Glutamatergic neuron (in vitro differentiated cells): ENCODE data around the gene COL4A6. TPM values are rescaled to one million over a fixed set of nuclear protein-coding genes. Genes with fewer than 3 reads are reported as not detected.

ENCODE experiments used
- DNase-seq: peaks from one replicate; pipeline ENCODE4 v3.0.0; 2022
- H3K27ac Mint-ChIP-seq: one replicate; pipeline ENCODE4 v1.8.0; 2020; ENCODE audit warnings: mild to moderate bottlenecking, mixed read lengths, inconsistent platforms; ENCODE audit not compliant: unreplicated experiment
- H3K27me3 Mint-ChIP-seq: one replicate; pipeline ENCODE4 v1.8.0; 2020; ENCODE audit warnings: mild to moderate bottlenecking, moderate library complexity, mixed read lengths, inconsistent platforms; ENCODE audit not compliant: unreplicated experiment
- H3K36me3 Mint-ChIP-seq: one replicate; pipeline ENCODE4 v1.8.0; 2020; ENCODE audit warnings: mild to moderate bottlenecking, mixed read lengths, inconsistent platforms; ENCODE audit not compliant: unreplicated experiment
- H3K4me1 Mint-ChIP-seq: one replicate; pipeline ENCODE4 v1.8.0; 2020; ENCODE audit warnings: mild to moderate bottlenecking, low read depth, mixed read lengths, inconsistent platforms; ENCODE audit not compliant: unreplicated experiment
- H3K4me3 Mint-ChIP-seq: one replicate; pipeline ENCODE4 v1.8.0; 2020; ENCODE audit warnings: mild to moderate bottlenecking, mixed read lengths, inconsistent platforms; ENCODE audit not compliant: unreplicated experiment
- H3K9me3 Mint-ChIP-seq: one replicate; pipeline ENCODE4 v1.8.0; 2020; ENCODE audit warnings: mild to moderate bottlenecking, moderate library complexity, mixed read lengths, inconsistent platforms; ENCODE audit not compliant: unreplicated experiment
- CTCF ChIP-seq: fragments of 200-600 bp; sonication (generic); IDR thresholded peaks from one replicate; pipeline ENCODE4 v1.5.0; 2021; ENCODE audit not compliant: partially characterized antibody, unreplicated experiment
- total RNA-seq: library from RNA; stranded (reverse); fragmentation: NEBNext Ultra II Directional; extraction: Animal tissue kit (Norgen Biotek cat#: 25700); gene quantifications from one replicate; pipeline ENCODE4 v1.2.1, GENCODE V29; 2021; ENCODE audit not compliant: unreplicated experiment

COL4A6 gene
- total RNA-seq, 1 donor from 2014 or later: 0.05 TPM

GRCh38 chrX:108221301-108221864 lies 216.8 kb downstream of the COL4A6 start:
- DNase-seq: no peak
- Mint-ChIP-seq H3K4me1 (peaks cover 23% of the 10 kb centered on the region), H3K27ac (no peak overlapping the region), H3K9me3 (peaks cover 14% of the 10 kb centered on the region), H3K36me3 (no peaks in the 10 kb centered on the region), H3K4me3 (no peak overlapping the region), H3K27me3 (no peaks in the 10 kb centered on the region)
- TF ChIP-seq CTCF: no peak

GRCh38 chrX:108219949-108220601 lies 218.1 kb downstream of the COL4A6 start:
- no peak for DNase-seq
- Mint-ChIP-seq H3K27me3 (no peaks in the 10 kb centered on the region), H3K4me1 (peaks cover 19% of the 10 kb centered on the region), H3K36me3 (no peaks in the 10 kb centered on the region), H3K4me3 (no peak overlapping the region), H3K9me3 (peaks cover 10% of the 10 kb centered on the region), H3K27ac (no peak overlapping the region)
- no peak for TF ChIP-seq CTCF

GRCh38 chrX:108217876-108218275 lies 220.3 kb downstream of the COL4A6 start:
- H3K36me3 Mint-ChIP-seq: no peaks in the 10 kb centered on the region

GRCh38 chrX:108216919-108217571 lies 221.2 kb downstream of the COL4A6 start:
- no peaks in the 10 kb centered on the region for H3K27me3 Mint-ChIP-seq
- H3K27ac Mint-ChIP-seq: no peak overlapping the region
- H3K36me3 Mint-ChIP-seq: no peaks in the 10 kb centered on the region
- no peak overlapping the region for H3K4me3 Mint-ChIP-seq
- DNase-seq: no peak
- H3K9me3 Mint-ChIP-seq: peaks cover 2% of the 10 kb centered on the region
- peaks cover 9% of the 10 kb centered on the region for H3K4me1 Mint-ChIP-seq
- TF ChIP-seq CTCF: no peak

More at GRCh38 chrX:108217876-108218275, 220.3 kb downstream of the COL4A6 start:
- H3K9me3 Mint-ChIP-seq: peaks cover 2% of the 10 kb centered on the region
- no peaks in the 10 kb centered on the region for H3K27me3 Mint-ChIP-seq
- no peak overlapping the region for H3K4me3 Mint-ChIP-seq
- H3K4me1 Mint-ChIP-seq: peaks cover 9% of the 10 kb centered on the region
- H3K27ac Mint-ChIP-seq: no peak overlapping the region
- DNase-seq: no peak
- TF ChIP-seq CTCF: no peak

- no peak for TF ChIP-seq CTCF
- no peak overlapping the region for H3K27ac Mint-ChIP-seq
- peaks cover 4% of the 10 kb centered on the region for H3K4me1 Mint-ChIP-seq
- DNase-seq: no peak
- no peaks in the 10 kb centered on the region for H3K36me3 Mint-ChIP-seq
- peaks cover 2% of the 10 kb centered on the region for H3K9me3 Mint-ChIP-seq
- H3K4me3 Mint-ChIP-seq: no peak overlapping the region
- H3K27me3 Mint-ChIP-seq: no peaks in the 10 kb centered on the region
Measured at GRCh38 chrX:108216405-108216804, 221.8 kb downstream of the COL4A6 start.
